ENCODE measurements around the gene HTRA3.

DNA sequence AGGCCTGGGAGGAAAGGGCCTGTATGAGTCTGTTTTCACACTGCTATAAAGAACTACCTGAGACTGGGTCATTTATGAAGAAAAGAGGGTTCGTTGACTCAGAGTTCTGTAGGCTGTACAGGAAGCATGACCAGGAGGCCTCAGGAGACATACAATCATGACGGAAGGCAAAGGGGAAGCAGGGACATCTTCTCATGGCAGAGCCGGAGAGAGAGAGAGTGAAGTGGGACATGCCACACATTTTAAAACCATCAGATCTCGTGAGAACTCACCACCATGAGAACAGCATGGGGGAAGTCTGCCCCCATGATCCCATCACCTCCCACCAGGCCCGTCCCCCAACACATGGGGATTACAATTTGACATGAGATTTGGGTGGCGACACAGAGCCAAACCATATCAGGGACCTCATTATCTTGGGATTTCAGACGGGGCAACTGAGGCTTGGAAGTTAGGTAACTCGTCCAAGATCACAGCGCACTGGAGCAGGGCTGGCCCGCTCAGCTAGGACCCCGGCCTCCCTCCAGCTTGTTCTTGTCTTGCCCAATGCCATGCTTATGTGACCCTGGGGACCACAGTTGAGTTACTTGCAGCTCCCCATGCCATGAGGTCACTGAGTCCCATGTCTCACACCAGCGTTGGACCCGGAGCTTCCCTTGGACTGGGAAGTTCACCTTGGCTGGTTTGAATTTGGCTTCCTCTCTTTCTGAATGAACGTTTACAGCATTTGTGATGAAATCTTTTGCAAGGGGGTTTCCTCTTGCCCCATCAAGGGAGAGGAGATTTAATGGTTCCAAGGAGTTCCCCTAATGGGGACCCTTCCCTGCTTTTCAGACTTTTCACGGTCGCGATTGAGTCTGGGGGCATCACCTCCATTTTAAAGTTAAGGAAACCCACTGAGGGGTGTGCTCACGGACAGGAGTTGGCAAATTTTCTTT is 18.1 kb downstream of the HTRA3 start:
- no peak for TF ChIP-seq EZH2 (IDR thresholded peaks at IDR 0.05; ENCODE audit: insufficient read depth, poor library complexity, severe bottlenecking)
- no peak for TF ChIP-seq EZH2phosphoT487 (IDR thresholded peaks at IDR 0.05; ENCODE audit: insufficient read depth, low read depth)

Data from GM23248 (cell line).